ENCODE results near the gene MCU. TPM values are rescaled to one million over a fixed set of nuclear protein-coding genes. Genes with fewer than 3 reads are reported as not detected.

Gene MCU
- total RNA-seq, 1 donor from 2014 or later = 27.0 TPM

DNA sequence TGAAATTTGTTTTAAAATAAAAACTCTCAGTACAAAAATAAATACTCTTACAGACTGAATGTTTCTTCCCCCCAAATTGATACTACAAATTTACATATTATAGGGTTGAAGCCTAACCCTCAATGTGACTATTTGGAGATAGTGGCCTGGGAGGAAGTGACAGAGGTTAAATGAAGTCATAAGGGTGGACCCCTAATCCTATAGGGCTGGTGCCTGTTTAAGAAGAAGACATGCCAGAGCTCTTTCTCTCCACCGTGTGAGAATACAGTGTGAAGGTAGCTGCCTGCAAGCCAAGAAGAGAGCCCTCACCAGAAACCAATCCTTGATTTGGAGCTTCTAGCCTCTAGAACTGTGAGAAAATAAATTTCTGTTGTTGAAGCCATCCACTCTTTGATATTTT is 67.6 kb downstream of the MCU start:
- DNase-seq (ENCODE audit: extremely low spot score, unreplicated experiment) = no peak
- Mint-ChIP-seq H3K9me3 (no peaks in the 10 kb centered on the region), H3K4me3 (no peak overlapping the region), H3K27me3 (no peaks in the 10 kb centered on the region), H3K36me3 (no peaks in the 10 kb centered on the region), H3K27ac (no peak overlapping the region), H3K4me1 (ENCODE audit: unreplicated experiment) (peaks cover 40% of the 10 kb centered on the region)
- TF ChIP-seq CTCF (conservative IDR thresholded peaks at IDR 0.05) = no peak

- Mint-ChIP-seq H3K27me3 (no peaks in the 10 kb centered on the region), H3K4me3 (no peak overlapping the region)
These were observed 69.6 kb downstream of the MCU start for GRCh38 chr10:72761498-72761897.

DNA sequence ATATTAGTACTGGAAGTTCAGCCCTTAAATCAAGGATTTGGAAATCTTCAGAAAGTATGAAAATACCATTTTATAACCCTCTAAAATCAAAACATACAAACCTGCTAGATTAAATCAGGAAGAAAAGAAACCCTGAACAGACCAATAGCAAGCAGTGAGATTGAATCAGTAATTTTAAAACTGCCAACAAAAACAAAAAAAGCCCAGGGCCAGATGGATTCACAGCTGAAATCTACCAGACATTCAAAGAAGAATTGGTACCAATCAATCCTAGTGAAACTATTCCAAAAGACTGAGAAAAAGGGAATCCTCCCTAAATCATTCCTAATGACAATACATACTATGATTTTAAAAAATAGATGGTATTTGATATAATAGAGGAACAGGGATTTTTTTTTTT is 70.1 kb downstream of the MCU start:
- DNase-seq (ENCODE audit: extremely low spot score, unreplicated experiment) = no peak
- Mint-ChIP-seq H3K4me1 (ENCODE audit: unreplicated experiment) (peaks cover 30% of the 10 kb centered on the region), H3K36me3 (no peaks in the 10 kb centered on the region), H3K9me3 (no peaks in the 10 kb centered on the region), H3K27me3 (no peaks in the 10 kb centered on the region), H3K4me3 (no peak overlapping the region), H3K27ac (peak overlapping the region; percentile 50)
- no peak for TF ChIP-seq CTCF (conservative IDR thresholded peaks at IDR 0.05)

More at GRCh38 chr10:72761498-72761897, 69.6 kb downstream of the MCU start:
- Mint-ChIP-seq H3K9me3 (no peaks in the 10 kb centered on the region), H3K27ac (peak overlapping the region; percentile 50), H3K36me3 (no peaks in the 10 kb centered on the region), H3K4me1 (ENCODE audit: unreplicated experiment) (peaks cover 36% of the 10 kb centered on the region)
- TF ChIP-seq CTCF (conservative IDR thresholded peaks at IDR 0.05) = no peak
- no peak for DNase-seq (ENCODE audit: extremely low spot score, unreplicated experiment)

DNA sequence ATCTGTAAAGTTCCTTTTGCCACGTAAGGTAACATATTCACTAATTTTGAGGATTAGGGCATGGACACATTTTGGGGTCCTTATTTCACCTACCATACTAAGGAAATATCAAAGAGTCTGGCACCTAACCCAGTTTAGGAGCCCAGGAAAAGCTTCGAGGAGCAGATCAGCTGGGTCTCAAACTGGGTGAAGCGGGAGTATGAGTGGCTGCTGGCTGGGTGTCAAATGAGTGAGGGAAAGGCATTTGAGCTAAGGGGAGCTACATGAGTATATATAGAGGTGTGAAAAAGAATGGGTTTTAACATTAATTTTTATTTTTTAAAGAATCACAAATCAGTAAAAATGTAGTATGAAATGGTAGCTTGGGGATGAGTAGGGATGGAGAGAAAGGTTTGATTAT is 71.3 kb downstream of the MCU start:
- DNase-seq (ENCODE audit: extremely low spot score, unreplicated experiment) = no peak
- Mint-ChIP-seq H3K36me3 (no peaks in the 10 kb centered on the region), H3K4me1 (ENCODE audit: unreplicated experiment) (peaks cover 22% of the 10 kb centered on the region), H3K27me3 (no peaks in the 10 kb centered on the region), H3K4me3 (no peak overlapping the region), H3K27ac (peak overlapping the region; percentile 37), H3K9me3 (no peaks in the 10 kb centered on the region)
- no peak for TF ChIP-seq CTCF (conservative IDR thresholded peaks at IDR 0.05)

- peaks cover 18% of the 10 kb centered on the region for H3K4me1 Mint-ChIP-seq (ENCODE audit: unreplicated experiment)
- no peaks in the 10 kb centered on the region for H3K9me3 Mint-ChIP-seq
- no peak for TF ChIP-seq CTCF (conservative IDR thresholded peaks at IDR 0.05)
- H3K27ac Mint-ChIP-seq = peak overlapping the region; percentile 37
- no peak for DNase-seq (ENCODE audit: extremely low spot score, unreplicated experiment)
- no peaks in the 10 kb centered on the region for H3K36me3 Mint-ChIP-seq
- H3K4me3 Mint-ChIP-seq = no peak overlapping the region
- H3K27me3 Mint-ChIP-seq = no peaks in the 10 kb centered on the region
These were observed 72.2 kb downstream of the MCU start for GRCh38 chr10:72764151-72764550.

Data from type B pancreatic cell (in vitro differentiated cells).